SHP77 (cell line): ENCODE results near the gene TMC3.
A peak's percentile ranks its signal among the peaks of the same experiment; 100 is the strongest.
"Not testable (repeated sequence)": the region's sequence is repeated elsewhere in the genome, so short reads cannot be mapped to it uniquely, and the experiment has no call there.

Experiments
- DNase-seq, 2 experiments: peaks; one replicate each; lab custom pipeline; 2025; lab: John Stamatoyannopoulos, UW

Gene TMC3

DNA sequence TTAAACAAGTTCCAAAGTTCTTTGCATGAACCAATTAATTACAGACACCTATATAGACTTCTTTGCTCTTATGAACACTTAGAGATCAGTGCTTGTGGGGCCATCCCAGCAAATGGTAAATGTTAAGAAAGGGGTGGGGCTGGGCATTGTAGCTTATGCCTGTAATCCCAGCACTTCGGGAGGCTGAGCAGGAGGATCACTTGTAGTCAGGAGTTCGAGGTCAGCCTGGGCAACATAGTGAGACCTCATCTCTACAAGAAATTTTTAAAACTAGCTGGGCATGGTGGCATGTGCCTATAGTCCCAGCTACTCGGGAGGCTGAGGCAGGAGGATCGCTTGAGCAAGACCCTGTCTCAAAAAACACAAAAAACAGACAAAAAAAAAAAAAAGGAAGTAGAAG is 30.6 kb downstream of the TMC3 start:
- DNase-seq, result no peak

GRCh38 chr15:81341351-81341750 is 32.7 kb downstream of the TMC3 start:
- DNase-seq, result no peak

DNA sequence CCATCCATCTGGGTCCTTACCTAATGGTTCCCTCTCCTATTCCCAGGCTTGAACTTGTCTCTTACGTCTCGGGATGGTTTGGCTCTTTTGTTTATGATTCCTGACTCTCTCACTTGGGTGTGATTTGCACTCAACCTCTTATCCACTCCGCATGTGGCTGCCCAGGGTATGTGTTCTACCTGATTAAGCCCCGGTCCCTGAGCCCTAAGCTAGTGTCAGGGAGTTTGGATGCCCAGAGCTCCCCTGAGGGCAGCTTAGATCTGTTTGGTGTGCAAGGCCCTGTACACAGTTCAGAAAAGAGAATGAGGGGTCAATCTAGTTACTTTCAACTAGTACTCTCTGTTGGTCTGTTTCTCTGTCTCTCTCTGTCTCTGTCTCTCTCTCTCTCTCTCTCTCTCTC is 34.2 kb downstream of the TMC3 start:
- DNase-seq, result no peak

- no peak for DNase-seq
Observed at GRCh38 chr15:81339321-81339720, 34.7 kb downstream of the TMC3 start.

- DNase-seq, result no peak
Observed at GRCh38 chr15:81338170-81339007, 35.6 kb downstream of the TMC3 start.

DNA sequence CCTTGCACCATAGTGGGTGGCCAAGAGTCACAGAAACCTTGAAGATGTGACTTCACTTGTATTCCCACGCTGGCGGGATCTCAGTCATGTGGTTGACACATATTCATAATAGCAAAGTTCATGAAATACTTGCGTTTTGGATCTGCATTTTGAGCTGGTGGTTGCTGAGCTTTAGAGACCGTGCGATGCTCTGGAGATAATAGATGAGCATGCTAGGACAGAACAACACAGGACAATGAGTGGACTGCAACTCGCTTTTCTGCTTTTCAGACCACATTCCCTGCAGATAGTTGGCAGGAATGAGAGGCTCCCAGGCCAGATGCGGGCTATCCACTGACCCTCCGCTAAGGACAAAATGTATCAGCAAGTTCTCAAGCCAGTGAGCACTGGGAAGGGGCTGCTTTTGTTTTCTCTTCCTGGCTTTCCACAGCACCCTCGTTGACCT is 36.3 kb downstream of the TMC3 start:
- no peak for DNase-seq

GRCh38 chr15:81337241-81337640 is 36.8 kb downstream of the TMC3 start:
- no peak for DNase-seq

GRCh38 chr15:81336568-81336967 is 37.4 kb downstream of the TMC3 start:
- DNase-seq, result no peak

DNA sequence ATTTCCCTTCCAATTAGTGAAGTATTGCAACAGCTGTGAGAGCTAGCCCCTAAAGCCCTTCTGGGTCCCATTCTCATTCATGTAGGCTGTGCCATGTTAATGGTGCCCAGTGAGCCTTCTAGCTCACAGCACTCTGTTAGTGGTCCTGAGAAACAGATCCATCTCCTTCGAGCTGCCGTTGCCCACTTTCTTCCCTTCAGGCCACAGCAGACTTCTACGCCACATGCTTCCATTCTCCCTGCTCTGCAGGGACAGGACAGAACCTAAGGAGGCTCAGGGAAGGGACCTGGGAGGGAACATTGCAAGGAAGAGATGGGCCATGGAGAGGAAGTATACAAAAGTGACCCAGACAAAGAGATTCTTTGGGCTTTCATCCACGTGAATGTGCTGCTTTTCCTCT is 38.4 kb downstream of the TMC3 start:
- DNase-seq, result no peak

DNA sequence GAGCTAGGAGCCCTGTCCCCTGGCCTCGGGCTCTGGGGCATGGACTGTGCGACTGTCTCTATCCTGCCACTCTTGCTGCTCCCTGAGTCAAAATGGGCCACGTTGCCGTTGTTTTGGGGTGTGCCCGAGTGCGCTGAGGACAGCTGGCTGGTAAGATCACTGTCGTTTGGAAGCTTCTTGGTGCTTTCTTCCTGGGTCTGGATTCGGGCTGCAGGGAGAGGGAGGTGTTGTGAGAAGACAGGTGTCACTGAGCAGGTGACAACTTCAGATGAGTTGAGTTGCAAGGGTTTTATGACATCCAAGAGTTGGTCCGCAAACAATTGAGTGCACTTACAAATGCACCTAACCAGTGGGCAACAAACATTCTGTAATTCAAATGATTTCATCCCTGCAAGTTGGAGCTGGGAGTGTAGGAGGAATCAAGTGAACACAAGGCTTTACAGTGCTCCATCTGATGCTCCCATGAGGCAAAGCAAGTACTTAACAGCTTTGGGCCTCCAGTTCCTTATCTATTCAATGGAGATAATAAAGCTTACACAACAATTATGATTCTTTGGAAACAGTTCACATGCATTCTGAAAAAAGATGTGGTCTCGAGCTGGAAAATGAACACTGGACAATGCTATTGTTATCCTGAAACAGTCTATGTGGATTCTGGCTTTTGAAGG is 39.1 kb downstream of the TMC3 start:
- DNase-seq, result no peak

- no peak for DNase-seq
Observed at GRCh38 chr15:81333363-81333762, 40.6 kb downstream of the TMC3 start.

DNA sequence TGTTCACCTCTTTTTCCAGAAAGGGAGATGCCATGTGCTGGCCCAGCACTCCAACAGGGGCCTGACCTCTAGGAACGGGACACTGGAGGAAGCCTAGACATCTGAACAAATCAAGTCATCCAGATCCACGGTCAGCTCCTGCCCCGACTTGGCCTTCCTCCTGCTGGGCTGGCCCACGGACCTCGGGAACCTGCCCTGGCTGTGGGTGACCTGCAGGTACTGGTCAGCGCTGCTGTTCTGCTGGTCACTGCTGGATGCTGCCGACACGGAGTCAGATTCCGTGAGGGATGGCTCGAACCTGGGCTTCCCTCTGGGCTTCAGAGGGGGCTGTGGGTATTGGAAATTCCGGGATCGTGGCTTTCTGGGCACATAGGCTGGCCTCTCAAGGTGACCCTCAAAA is 41.7 kb downstream of the TMC3 start:
- DNase-seq, result no peak

GRCh38 chr15:81331600-81331999 is 42.4 kb downstream of the TMC3 start:
- DNase-seq, result no peak

DNA sequence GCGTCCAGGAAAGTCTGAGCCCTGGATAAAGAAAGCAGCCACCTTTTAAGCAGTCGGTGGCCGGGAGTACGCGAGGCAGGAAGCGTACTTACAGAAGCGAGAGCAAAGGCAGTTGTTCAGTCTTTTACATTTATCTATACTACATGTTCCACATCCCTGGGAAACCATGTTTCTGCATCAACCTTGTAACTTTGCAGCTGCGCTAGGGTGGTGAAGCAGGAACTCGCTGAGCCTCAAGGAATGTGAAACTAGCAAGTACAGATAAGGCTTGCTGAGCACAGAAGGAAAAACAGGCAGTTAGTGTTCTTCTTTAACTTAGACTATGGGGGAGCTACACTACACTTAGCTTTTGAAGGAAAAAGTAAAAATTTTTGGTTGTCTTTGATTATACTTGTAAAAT is 42.9 kb downstream of the TMC3 start:
- DNase-seq, result not testable (repeated sequence)

- DNase-seq, result no peak
Observed at GRCh38 chr15:81330366-81331090, 43.5 kb downstream of the TMC3 start.

GRCh38 chr15:81329446-81329845 is 44.6 kb downstream of the TMC3 start:
- no peak for DNase-seq

DNA sequence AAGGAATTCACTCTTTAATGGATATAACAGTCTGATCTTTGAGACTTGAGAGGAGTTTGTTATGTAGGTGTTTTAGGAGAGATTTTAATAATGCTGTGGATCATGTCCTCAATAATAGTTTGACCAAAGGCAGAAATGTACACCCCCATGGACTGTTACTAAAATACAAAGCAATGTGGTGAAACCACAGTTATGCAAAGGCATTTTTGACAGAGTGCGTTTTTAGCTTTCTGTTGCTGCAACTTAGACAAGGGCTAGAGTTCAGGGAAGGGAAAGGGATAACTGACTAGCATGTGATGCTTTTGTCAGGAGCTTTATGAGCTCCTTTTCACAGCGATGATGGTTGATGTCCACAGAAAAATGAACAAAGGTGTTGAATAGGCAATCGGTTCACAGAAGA is 46.5 kb downstream of the TMC3 start:
- no peak for DNase-seq

GRCh38 chr15:81326466-81327212 is 47.4 kb downstream of the TMC3 start:
- no peak for DNase-seq

DNA sequence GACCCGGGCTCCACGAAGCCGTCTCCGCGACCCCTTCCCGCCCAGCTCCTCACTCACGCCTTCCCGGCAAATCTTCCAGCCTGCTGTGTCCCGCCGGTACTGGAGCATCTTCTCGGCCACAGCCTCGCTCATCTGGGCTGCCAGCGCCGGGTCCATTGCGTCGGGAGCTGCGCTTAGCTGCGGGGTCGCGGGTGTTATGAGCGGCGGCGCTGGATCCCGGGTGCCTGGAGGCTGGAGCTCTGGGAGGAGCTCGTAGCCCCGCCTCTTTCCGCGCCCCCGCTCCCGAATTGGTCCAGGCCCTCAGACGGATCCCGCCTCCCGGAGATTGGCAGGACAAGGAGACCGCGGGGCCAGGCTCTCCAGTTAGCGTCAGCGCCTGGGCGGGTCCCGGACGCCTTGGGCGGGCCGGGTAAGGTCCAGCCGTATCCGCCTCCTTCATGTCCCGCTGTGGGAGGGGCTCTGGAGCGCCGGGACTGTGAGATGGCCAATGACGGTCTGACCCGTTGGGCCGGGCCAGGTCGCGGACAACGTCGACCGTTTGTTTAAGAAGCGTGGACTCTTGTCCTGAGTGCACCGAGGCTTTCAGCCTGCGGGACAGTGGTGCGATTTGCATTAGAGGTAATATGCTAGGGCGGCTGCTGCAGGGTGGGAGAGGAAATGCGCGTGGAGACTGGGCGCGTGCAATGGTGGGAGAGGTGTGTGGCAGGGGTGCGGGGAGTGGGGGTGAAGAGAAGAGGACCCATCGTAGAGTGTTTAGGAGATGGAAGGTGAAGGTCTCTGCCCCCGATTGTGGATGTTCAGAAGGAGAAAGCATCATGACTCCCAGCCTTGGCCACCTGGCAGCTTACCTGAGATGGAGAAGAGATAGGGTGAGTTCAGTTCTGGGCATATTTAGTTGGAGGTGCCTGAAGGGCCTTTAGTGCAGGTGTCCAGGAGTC is 49.8 kb downstream of the TMC3 start, which contains the start of gene STARD5:
Gene STARD5 (minus strand): TSS at position 198 of the 938 bp plus-strand sequence. CDS start 42 bp downstream, at position 156.
- DNase-seq, result peak; percentile 93 to 97

GRCh38 chr15:81323559-81323943 is 50.5 kb downstream of the TMC3 start:
- no peak for DNase-seq
